Measurements from ENCODE around the gene SRRM3. TPM values are rescaled to one million over a fixed set of nuclear protein-coding genes. Genes with fewer than 3 reads are reported as not detected.
"Not testable (repeated sequence)": the region's sequence is repeated elsewhere in the genome, so short reads cannot be mapped to it uniquely, and the experiment has no call there.

The SRRM3 gene
- total RNA-seq, 2 donors from 2014 or later, result 0.92 to 0.95 TPM

- intact Hi-C loops (cut with DNase I, micrococcal nuclease), result no loop called here
- no peak for ATAC-seq
- DNase-seq, result no peak
These were observed 20.6 kb downstream of the SRRM3 start for GRCh38 chr7:76222333-76222732.

- DNase-seq (no peak), ATAC-seq (no peak)
- intact Hi-C loops (cut with DNase I, micrococcal nuclease), result no loop called here
These were observed 21.1 kb downstream of the SRRM3 start for GRCh38 chr7:76222839-76223238.

GRCh38 chr7:76223286-76223972, 21.7 kb downstream of the SRRM3 start:
- intact Hi-C loops (cut with DNase I, micrococcal nuclease), result no loop called here
- DNase-seq (no peak), ATAC-seq (no peak)

- intact Hi-C loops (cut with DNase I, micrococcal nuclease), result no loop called here
- DNase-seq, result no peak
- no peak for ATAC-seq
These were observed 23.0 kb downstream of the SRRM3 start for GRCh38 chr7:76224695-76225094.

- no peak for ATAC-seq
These were observed 23.7 kb downstream of the SRRM3 start for GRCh38 chr7:76225379-76225778.

GRCh38 chr7:76225951-76226350, 24.3 kb downstream of the SRRM3 start:
- DNase-seq, result no peak
- no peak for ATAC-seq
- intact Hi-C loops (cut with DNase I, micrococcal nuclease), result no loop called here

More at GRCh38 chr7:76225379-76225778, 23.7 kb downstream of the SRRM3 start:
- intact Hi-C loops (cut with DNase I, micrococcal nuclease), result no loop called here
- DNase-seq, result peak in 1 of 2 donors; percentile 25

- ATAC-seq; intact Hi-C loops (cut with DNase I, micrococcal nuclease): not testable (repeated sequence)
These were observed 25.3 kb downstream of the SRRM3 start for GRCh38 chr7:76226878-76227423.

GRCh38 chr7:76230214-76230613, 28.5 kb downstream of the SRRM3 start:
- ATAC-seq (no peak), DNase-seq (no peak)
- intact Hi-C loops (cut with DNase I, micrococcal nuclease), result no loop called here

More at GRCh38 chr7:76226878-76227423, 25.3 kb downstream of the SRRM3 start:
- DNase-seq, result not testable (repeated sequence)

- DNase-seq (no peak), ATAC-seq (no peak)
- intact Hi-C loops (cut with DNase I, micrococcal nuclease), result no loop called here
These were observed 29.4 kb downstream of the SRRM3 start for GRCh38 chr7:76231071-76231470.

- intact Hi-C loops (cut with DNase I, micrococcal nuclease), result no loop called here
- DNase-seq (no peak), ATAC-seq (no peak)
These were observed 29.9 kb downstream of the SRRM3 start for GRCh38 chr7:76231583-76231982.

GRCh38 chr7:76232698-76233097, 31.0 kb downstream of the SRRM3 start:
- intact Hi-C loops (cut with DNase I, micrococcal nuclease), result no loop called here
- DNase-seq (no peak), ATAC-seq (no peak)

- intact Hi-C loops (cut with DNase I, micrococcal nuclease), result no loop called here
- ATAC-seq (no peak), DNase-seq (no peak)
These were observed 32.0 kb downstream of the SRRM3 start for GRCh38 chr7:76233538-76234281.

- intact Hi-C loops (cut with DNase I, micrococcal nuclease), result no loop called here
- DNase-seq, result no peak
- no peak for ATAC-seq
These were observed 32.5 kb downstream of the SRRM3 start for GRCh38 chr7:76234282-76234584.

GRCh38 chr7:76234931-76235441, 33.3 kb downstream of the SRRM3 start:
- ATAC-seq, result peak; percentile 100
- intact Hi-C loops (cut with DNase I, micrococcal nuclease), result no loop called here
- peak; percentile 82 to 84 for DNase-seq

- ATAC-seq (no peak), DNase-seq (no peak)
- intact Hi-C loops (cut with DNase I, micrococcal nuclease), result no loop called here
These were observed 34.5 kb downstream of the SRRM3 start for GRCh38 chr7:76236224-76236623.

- no peak for ATAC-seq
- DNase-seq, result no peak
- intact Hi-C loops (cut with DNase I, micrococcal nuclease), result no loop called here
These were observed 36.6 kb downstream of the SRRM3 start for GRCh38 chr7:76238326-76238725.

GRCh38 chr7:76241141-76241540, 39.4 kb downstream of the SRRM3 start:
- intact Hi-C loops (cut with DNase I, micrococcal nuclease), result no loop called here
- ATAC-seq, result no peak
- no peak for DNase-seq

GRCh38 chr7:76242517-76243063, 40.9 kb downstream of the SRRM3 start:
- ATAC-seq; intact Hi-C loops (cut with DNase I, micrococcal nuclease); DNase-seq: not testable (repeated sequence)

GRCh38 chr7:76244781-76245391, 43.2 kb downstream of the SRRM3 start:
- intact Hi-C loops (cut with DNase I, micrococcal nuclease), result no loop called here
- ATAC-seq (no peak), DNase-seq (no peak)

Data from left colon (tissue), 2 donors.